GM21447 (cell line): Measurements from ENCODE around the gene PIP5K1B.

Source experiments
- ATAC-seq: cut with Tn5 transposase; IDR thresholded peaks from one replicate; pipeline ENCODE4 v1.9.1; 2021; ENCODE audit not compliant: unreplicated experiment

PIP5K1B gene

GRCh38 chr9:69012696-69013381 is 307.8 kb downstream of the PIP5K1B start:
- ATAC-seq = no peak

GRCh38 chr9:69013382-69013727 is 308.3 kb downstream of the PIP5K1B start:
- no peak for ATAC-seq

- ATAC-seq = no peak
These were observed 309.0 kb downstream of the PIP5K1B start, which contains the start of gene PRKACG for GRCh38 chr9:69014013-69014412. PRKACG (minus strand) TSS chr9:69014113; CDS start chr9:69014092, 21 bp downstream.

- no peak for ATAC-seq
These were observed 311.4 kb downstream of the PIP5K1B start for GRCh38 chr9:69016191-69017096.

GRCh38 chr9:69018737-69019136 is 313.7 kb downstream of the PIP5K1B start:
- ATAC-seq = no peak

- no peak for ATAC-seq
These were observed 314.8 kb downstream of the PIP5K1B start for GRCh38 chr9:69019808-69020207.

GRCh38 chr9:69020301-69021145 is 315.5 kb downstream of the PIP5K1B start:
- no peak for ATAC-seq

GRCh38 chr9:69023650-69024049 is 318.6 kb downstream of the PIP5K1B start:
- ATAC-seq = no peak

- ATAC-seq = peak; percentile 87
These were observed 322.5 kb downstream of the PIP5K1B start for GRCh38 chr9:69027355-69028097.

GRCh38 chr9:69028754-69029153 is 323.7 kb downstream of the PIP5K1B start:
- ATAC-seq = no peak

GRCh38 chr9:69029535-69029934 is 324.5 kb downstream of the PIP5K1B start:
- no peak for ATAC-seq

- ATAC-seq = no peak
These were observed 326.0 kb downstream of the PIP5K1B start for GRCh38 chr9:69030851-69031645.

GRCh38 chr9:69034071-69034470 is 329.0 kb downstream of the PIP5K1B start:
- ATAC-seq = no peak

- ATAC-seq = peak; percentile 90
These were observed 330.6 kb downstream of the PIP5K1B start, which contains the start of gene FXN for GRCh38 chr9:69035438-69036308. FXN (plus strand) TSS chr9:69035752; CDS start chr9:69035783, 31 bp downstream.

GRCh38 chr9:69036309-69036708 is 331.3 kb downstream of the PIP5K1B start:
- ATAC-seq = peak; percentile 40

GRCh38 chr9:69036799-69037198 is 331.8 kb downstream of the PIP5K1B start:
- no peak for ATAC-seq

- ATAC-seq = no peak
These were observed 335.6 kb downstream of the PIP5K1B start for GRCh38 chr9:69040646-69041045.
